HepG2 (cell line): ENCODE data around the gene BAIAP2L2. TPM values are rescaled to one million over a fixed set of nuclear protein-coding genes. Genes with fewer than 3 reads are reported as not detected.

Source experiments
- ATAC-seq: fragments of 200-7000 bp; cut with Tn5 transposase; 3 replicates; pipeline ENCODE4 v1.9.1; 2020; ENCODE audit warnings: mild to moderate bottlenecking, moderate library complexity
- BruUV-seq: library from RNA; stranded (reverse); fragments of 400-500 nt; replicated peaks from 2 replicates; lab custom pipeline; 2021; lab: Mats Ljungman, UMichigan
- CTCF ChIA-PET: fragments of 300-600 bp; formaldehyde crosslinking; extraction: SDS; loops from one replicate; lab custom pipeline; 2021; ENCODE audit warnings: low total read pairs, inconsistent platforms, low intra/inter-chr PET ratio; lab: Yijun Ruan, JAX
- POLR2A ChIA-PET: fragments of 350-600 bp; sonication (Branson Sonifier 250); formaldehyde crosslinking; loops from one replicate; lab custom pipeline; 2020; ENCODE audit warnings: antibody characterized with exemption, inconsistent platforms; lab: Yijun Ruan, JAX
- DNase-seq: peaks from one replicate; pipeline ENCODE4 v3.0.0-alpha.2; 2015; ENCODE audit warnings: low spot score
- FAIRE-seq: peaks from 3 replicates; lab custom pipeline; 2011; peaks lifted over from hg19 to GRCh38; lab: Jason Lieb, UNC
- H2AFZ ChIP-seq: one replicate; pipeline ENCODE4 v1.6.1; 2011; ENCODE audit warnings: low read length, inconsistent platforms
- H3K27ac ChIP-seq: fragments of 300-600 bp; 3 replicates; pipeline ENCODE4 v1.8.0; 2011; ENCODE audit warnings: mixed run types, mild to moderate bottlenecking, mixed read lengths, low read length, inconsistent platforms; ENCODE audit not compliant: insufficient read depth; ENCODE audit errors: extremely low read length
- H3K27me3 ChIP-seq, 2 experiments: fragments of 200-600 bp in 1 of 2; 2 replicates in 1 of 2; 3 replicates in 1 of 2; pipeline versions ENCODE4 v1.6.0 to v1.8.0; 2011; ENCODE audit warnings: low read length in 2 of 2, mild to moderate bottlenecking in 2 of 2, moderate library complexity in 2 of 2, inconsistent platforms in 1 of 2; ENCODE audit not compliant: insufficient read depth in 2 of 2, control insufficient read depth in 1 of 2
- H3K36me3 ChIP-seq, 2 experiments: fragments of 200-600 bp in 1 of 2; replicated peaks in 1 of 2; 2 replicates in 1 of 2; 3 replicates in 1 of 2; pipeline versions ENCODE4 v1.5.1 to v1.8.0; 2011; ENCODE audit warnings: low read length in 2 of 2, inconsistent platforms in 1 of 2; ENCODE audit not compliant: insufficient read depth in 2 of 2, control insufficient read depth in 1 of 2
- H3K4me1 ChIP-seq: 2 replicates; pipeline ENCODE4 v1.5.1; 2012; ENCODE audit warnings: low read length, inconsistent platforms; ENCODE audit not compliant: insufficient read depth
- H3K4me2 ChIP-seq: 2 replicates; pipeline ENCODE4 v1.6.0; 2011; ENCODE audit warnings: low read depth, low read length, inconsistent platforms
- H3K4me3 ChIP-seq, 3 experiments: fragments of 200-600 bp in 1 of 3; sonication (generic), shearing (Covaris generic) in 1 of 3; replicated peaks in 1 of 3; 2 replicates each; pipeline ENCODE4 v1.5.1; 2011 to 2016; ENCODE audit warnings: low read length in 3 of 3, inconsistent platforms in 2 of 3, low read depth in 2 of 3, mild to moderate bottlenecking in 2 of 3, control low read depth in 1 of 3, mixed read lengths in 1 of 3; ENCODE audit not compliant: insufficient read depth in 1 of 3
- H3K79me2 ChIP-seq: one replicate; pipeline ENCODE4 v1.6.1; 2011; ENCODE audit warnings: low read length, inconsistent platforms; ENCODE audit not compliant: insufficient read depth
- H3K9ac ChIP-seq: 2 replicates; pipeline ENCODE4 v1.6.0; 2011; ENCODE audit warnings: mild to moderate bottlenecking, low read depth, low read length, inconsistent platforms; ENCODE audit not compliant: insufficient read depth
- H3K9me3 ChIP-seq: 2 replicates; pipeline ENCODE4 v1.5.1; 2012; ENCODE audit warnings: mild to moderate bottlenecking, low read length
- H4K20me1 ChIP-seq: 2 replicates; pipeline ENCODE4 v1.6.0; 2011; ENCODE audit warnings: inconsistent platforms, mild to moderate bottlenecking, low read length, moderate library complexity; ENCODE audit not compliant: insufficient read depth
- ATF7 ChIP-seq, 2 experiments: fragments of 450-650 bp in 1 of 2; sonication (generic) in 1 of 2; formaldehyde crosslinking in 1 of 2; IDR thresholded peaks; 2 replicates each; pipeline versions ENCODE4 v1.4.0 to v1.6.1; 2016 to 2020; ENCODE audit warnings: antibody characterized with exemption in 1 of 2, mild to moderate bottlenecking in 1 of 2, missing genetic modification reagents in 1 of 2
- ATF7-NPFF ChIP-seq: sonication (generic); formaldehyde crosslinking; IDR thresholded peaks from 2 replicates; pipeline ENCODE4 v1.8.1; 2023; ENCODE audit warnings: mild to moderate bottlenecking, low read depth, missing genetic modification reagents, moderate library complexity
- ESRRA ChIP-seq: sonication (generic); formaldehyde crosslinking; IDR thresholded peaks from 2 replicates; pipeline ENCODE4 v1.5.1; 2020; ENCODE audit warnings: mild to moderate bottlenecking, low read depth, missing genetic modification reagents
- FOXA3 ChIP-seq: IDR thresholded peaks from 2 replicates; pipeline ENCODE4 v1.6.1; 2016; ENCODE audit warnings: missing genetic modification reagents, missing compliant biosample characterization
- HMG20A ChIP-seq: IDR thresholded peaks from 2 replicates; pipeline ENCODE4 v1.6.1; 2016; ENCODE audit warnings: borderline replicate concordance
- HNF1B ChIP-seq: sonication (generic); formaldehyde crosslinking; IDR thresholded peaks from 2 replicates; pipeline ENCODE4 v1.5.1; 2020; ENCODE audit warnings: mild to moderate bottlenecking, moderate library complexity, missing genetic modification reagents
- IKZF4 ChIP-seq: sonication (generic); formaldehyde crosslinking; IDR thresholded peaks from 2 replicates; pipeline ENCODE4 v1.5.1; 2020; ENCODE audit warnings: borderline replicate concordance, mild to moderate bottlenecking, low read depth, missing genetic modification reagents; ENCODE audit errors: not compliant biosample characterization
- MAFK ChIP-seq, 2 experiments: IDR thresholded peaks in 1 of 2; conservative IDR thresholded peaks in 1 of 2; 2 replicates each; pipeline ENCODE4 v1.6.1; 2011; ENCODE audit warnings: improper control_type of control experiment in 2 of 2, low read length in 2 of 2
- SALL1 ChIP-seq: sonication (generic); formaldehyde crosslinking; IDR thresholded peaks from 2 replicates; pipeline ENCODE4 v1.8.0; 2022; ENCODE audit warnings: mild to moderate bottlenecking, missing genetic modification reagents
- SNRNP70 ChIP-seq: fragments of 200-400 bp; formaldehyde crosslinking; IDR thresholded peaks from 2 replicates; pipeline ENCODE4 v1.6.1; 2017; ENCODE audit warnings: mild to moderate bottlenecking, low read depth, low read length, moderate library complexity
- SSRP1 ChIP-seq: IDR thresholded peaks from 2 replicates; pipeline ENCODE4 v1.6.1; 2016; ENCODE audit warnings: control low read depth
- THAP11 ChIP-seq: IDR thresholded peaks from 2 replicates; pipeline ENCODE4 v1.6.1; 2016; ENCODE audit warnings: missing biosample characterization, missing genetic modification reagents
- ZBTB3 ChIP-seq: sonication (generic); formaldehyde crosslinking; IDR thresholded peaks from 2 replicates; pipeline ENCODE4 v1.4.0; 2020; ENCODE audit warnings: low read depth, mild to moderate bottlenecking, moderate library complexity, missing genetic modification reagents, borderline replicate concordance
- ZNF180 ChIP-seq: sonication (generic); formaldehyde crosslinking; IDR thresholded peaks from 2 replicates; pipeline ENCODE4 v1.4.0; 2020; ENCODE audit warnings: low read depth, missing genetic modification reagents, borderline replicate concordance
- ZNF207 ChIP-seq: fragments of 450-650 bp; IDR thresholded peaks from 2 replicates; pipeline ENCODE4 v1.6.1; 2016; ENCODE audit warnings: antibody characterized with exemption, borderline replicate concordance
- ZNF225 ChIP-seq: sonication (generic); formaldehyde crosslinking; IDR thresholded peaks from 2 replicates; pipeline ENCODE4 v1.4.0; 2020; ENCODE audit warnings: mild to moderate bottlenecking, missing genetic modification reagents
- ZNF331 ChIP-seq: sonication (generic); formaldehyde crosslinking; IDR thresholded peaks from 2 replicates; pipeline ENCODE4 v1.4.0; 2020; ENCODE audit warnings: missing genetic modification reagents
- ZNF598 ChIP-seq: sonication (generic); formaldehyde crosslinking; IDR thresholded peaks from 2 replicates; pipeline ENCODE4 v1.5.1; 2020; ENCODE audit warnings: mild to moderate bottlenecking, missing genetic modification reagents, borderline replicate concordance
- ZNF747 ChIP-seq: sonication (generic); formaldehyde crosslinking; IDR thresholded peaks from 2 replicates; pipeline ENCODE4 v1.8.1; 2023; ENCODE audit warnings: missing genetic modification reagents, mild to moderate bottlenecking, borderline replicate concordance
- ZNF891 ChIP-seq: sonication (generic); formaldehyde crosslinking; IDR thresholded peaks from 2 replicates; pipeline ENCODE4 v1.5.0; 2020; ENCODE audit warnings: mild to moderate bottlenecking, missing genetic modification reagents
- ZSCAN29 ChIP-seq: sonication (generic); formaldehyde crosslinking; conservative IDR thresholded peaks from 2 replicates; pipeline ENCODE4 v1.4.0; 2020; ENCODE audit warnings: mild to moderate bottlenecking, missing genetic modification reagents
- WGBS: methylation state at CpG from one replicate; pipeline ENCODE4 v1.1.6; 2017; ENCODE audit warnings: low lambda C conversion rate; 5-methylcytosine and 5-hydroxymethylcytosine counted together
- in situ Hi-C: cut with HindIII; loops from 2 replicates; pipeline ENCODE4 v1.10.0; 2017; ENCODE audit warnings: low pct_unique_long_range_greater_than_20kb; ENCODE audit not compliant: extremely low pct_ligation_motif_present
- intact Hi-C: fragments of 100-400 bp; cut with micrococcal nuclease; formaldehyde crosslinking; loops from one replicate; pipeline ENCODE4 v1.10.0; 2022; ENCODE audit not compliant: unreplicated experiment
- polyA plus RNA-seq, 8 experiments: library from polyadenylated mRNA; depleted of rRNA in 3 of 8; stranded (reverse) in 7 of 8; unstranded in 1 of 8; fragments of >200 nt; fragmentation: Illumina TruSeq in 4 of 8; extraction: Trizol in 4 of 8; gene quantifications; 2 replicates each; pipeline versions ENCODE4 v1.2.1 to v1.2.3, GENCODE V29; 2011 to 2016; ENCODE audit warnings: low read depth in 4 of 8, missing spikeins in 1 of 8, mixed read lengths in 1 of 8; ENCODE audit not compliant: insufficient read depth in 1 of 8
- total RNA-seq, 5 experiments: library from RNA; depleted of rRNA; stranded (reverse); fragments of >200 nt; fragmentation: Illumina TruSeq; extraction: Trizol; gene quantifications; 2 replicates each; pipeline ENCODE4 v1.2.3, GENCODE V29; 2016; ENCODE audit warnings: low read depth in 1 of 5

BAIAP2L2 gene
- total and polyA plus RNA-seq, 2 of the 13 experiments (the other 11 are each of a cell fraction or from before 2014, with no cell fraction given) = 4.4 to 7.5 TPM

DNA sequence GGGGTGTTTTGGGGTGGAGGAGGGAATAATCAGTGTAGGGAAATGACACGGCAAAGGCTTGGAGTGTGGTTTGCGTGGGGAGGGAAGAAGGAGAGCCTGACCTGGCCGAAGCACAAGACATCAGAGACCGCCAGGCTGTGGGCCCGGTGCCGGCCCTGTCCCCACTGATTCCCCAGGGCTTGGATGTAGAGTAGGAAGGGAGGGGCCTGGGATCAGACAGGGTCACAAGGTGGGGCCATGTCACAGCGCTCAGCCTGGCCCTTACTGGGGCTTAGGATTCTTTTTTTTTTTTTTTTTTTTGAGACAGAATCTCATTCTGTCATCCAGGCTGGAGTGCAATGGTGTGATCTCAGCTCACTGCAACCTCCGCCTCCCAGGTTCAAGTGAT, 43.5 kb downstream of the BAIAP2L2 start (continued):
- TF ChIP-seq HMG20A (CRISPR knock-in tag) (no peak), THAP11 (CRISPR knock-in tag) (no peak), SNRNP70 (no peak), ZNF180 (CRISPR knock-in tag) (no peak), ZBTB3 (no peak), ATF7-NPFF (no peak), ESRRA (CRISPR knock-in tag) (no peak), SALL1 (CRISPR knock-in tag) (no peak), ZNF598 (no peak), ZNF891 (CRISPR knock-in tag) (no peak), MAFK (conservative IDR thresholded peaks at IDR 0.05 in 1 of 2, IDR thresholded peaks at IDR 0.05 in 1 of 2; ENCODE audit: low read length in 2 of 2) (no peak), ZNF207 (no peak), ZNF225 (no peak), ZSCAN29 (CRISPR knock-in tag) (no peak), ZNF747 (CRISPR knock-in tag) (no peak), ZNF331 (CRISPR knock-in tag) (no peak)
- TF ChIP-seq, all 625 proteins: peak for 0

GRCh38 chr22:38066381-38067027, 44.0 kb downstream of the BAIAP2L2 start:
- in situ Hi-C loops = no loop called here

More at GRCh38 chr22:38066381-38067027, 44.0 kb downstream of the BAIAP2L2 start:
- H3K9me3 ChIP-seq = no peaks in the 10 kb centered on the region
- BruUV-seq = no TSS peak
- 0 out of 2 replicates have a peak, but pooled peaks cover 5% of the 10 kb centered on the region for H3K4me1 ChIP-seq
- no peak for FAIRE-seq
- H3K4me2 ChIP-seq = no peak overlapping the region
- no peak overlapping the region for H2AFZ ChIP-seq
- no peaks in the 10 kb centered on the region for H4K20me1 ChIP-seq
- no peaks in the 10 kb centered on the region for H3K79me2 ChIP-seq
- no peaks in the 10 kb centered on the region for H3K27me3 ChIP-seq
- ChIA-PET POLR2A (no interaction called here), CTCF (no interaction called here)
- DNase-seq = no peak
- ATAC-seq = no peak
- no peak overlapping the region for H3K4me3 ChIP-seq
- TF ChIP-seq HNF1B (no peak), FOXA3 (CRISPR knock-in tag) (no peak), ATF7 (IDR thresholded peaks at IDR 0.05) (no peak), ATF7 (CRISPR knock-in tag; IDR thresholded peaks at IDR 0.05) (no peak), SSRP1 (CRISPR knock-in tag) (no peak), IKZF4 (CRISPR knock-in tag) (no peak), ESRRA (CRISPR knock-in tag) (no peak)
- no peak overlapping the region for H3K27ac ChIP-seq
- no peak overlapping the region for H3K9ac ChIP-seq
- H3K36me3 ChIP-seq = peaks cover 19 to 39% of the 10 kb centered on the region in 2 experiments; a peak in 4 of 5 replicates
- WGBS = 88% methylated on average over 11 of the region's 13 CpGs
- intact Hi-C loops = no loop called here
